ENCODE measurements around the gene SMIM13.

Gene SMIM13

GRCh38 chr6:11120271-11121005 lies 26.8 kb downstream of the SMIM13 start:
- H2AFZ ChIP-seq (ENCODE audit: low read depth, low read length) = no peak overlapping the region
- no peak overlapping the region for H3K4me2 ChIP-seq (ENCODE audit: low read length)
- no peaks in the 10 kb centered on the region for H3K4me1 ChIP-seq (ENCODE audit: low read length)
- no peak overlapping the region for H3K9ac ChIP-seq (ENCODE audit: low read length)
- no peaks in the 10 kb centered on the region for H3K9me3 ChIP-seq (ENCODE audit: insufficient read depth, low read length)
- peaks cover 57% of the 10 kb centered on the region for H3K79me2 ChIP-seq (ENCODE audit: low read length)
- H3K27ac ChIP-seq (ENCODE audit: low read length) = no peak overlapping the region
- no peaks in the 10 kb centered on the region for H3K27me3 ChIP-seq (ENCODE audit: low read depth, low read length)
- H3K36me3 ChIP-seq (replicated peaks; ENCODE audit: low read depth, low read length) = no peaks in the 10 kb centered on the region
- no peak for TF ChIP-seq CTCF (IDR thresholded peaks at IDR 0.05; ENCODE audit: low read depth, low read length)
- TF ChIP-seq EZH2phosphoT487 (IDR thresholded peaks at IDR 0.05; ENCODE audit: low read depth) = no peak
- 0 out of 2 replicates have a peak, but pooled peaks cover 3% of the 10 kb centered on the region for H4K20me1 ChIP-seq (ENCODE audit: insufficient read depth, low read length)
- no peak overlapping the region for H3K4me3 ChIP-seq (ENCODE audit: low read length)

GRCh38 chr6:11121851-11122250 lies 28.2 kb downstream of the SMIM13 start:
- no peak overlapping the region for H3K9ac ChIP-seq (ENCODE audit: low read length)
- peaks cover 49% of the 10 kb centered on the region for H3K79me2 ChIP-seq (ENCODE audit: low read length)

GRCh38 chr6:11122380-11122779 lies 28.7 kb downstream of the SMIM13 start:
- Histone ChIP-seq H3K4me2 (ENCODE audit: low read length) (no peak overlapping the region), H3K27me3 (ENCODE audit: low read depth, low read length) (no peaks in the 10 kb centered on the region)

More at GRCh38 chr6:11121851-11122250, 28.2 kb downstream of the SMIM13 start:
- Histone ChIP-seq H3K9me3 (ENCODE audit: insufficient read depth, low read length) (no peaks in the 10 kb centered on the region), H3K4me1 (ENCODE audit: low read length) (no peaks in the 10 kb centered on the region), H4K20me1 (ENCODE audit: insufficient read depth, low read length) (no peaks in the 10 kb centered on the region), H3K36me3 (replicated peaks; ENCODE audit: low read depth, low read length) (no peaks in the 10 kb centered on the region), H2AFZ (ENCODE audit: low read depth, low read length) (no peak overlapping the region), H3K4me3 (ENCODE audit: low read length) (no peak overlapping the region), H3K27ac (ENCODE audit: low read length) (no peak overlapping the region), H3K4me2 (ENCODE audit: low read length) (no peak overlapping the region), H3K27me3 (ENCODE audit: low read depth, low read length) (no peaks in the 10 kb centered on the region)
- no peak for TF ChIP-seq CTCF (IDR thresholded peaks at IDR 0.05; ENCODE audit: low read depth, low read length)
- TF ChIP-seq EZH2phosphoT487 (IDR thresholded peaks at IDR 0.05; ENCODE audit: low read depth) = no peak

GRCh38 chr6:11123978-11124377 lies 30.3 kb downstream of the SMIM13 start:
- Histone ChIP-seq H3K4me2 (ENCODE audit: low read length) (no peak overlapping the region), H3K9me3 (ENCODE audit: insufficient read depth, low read length) (no peaks in the 10 kb centered on the region), H3K79me2 (ENCODE audit: low read length) (peaks cover 41% of the 10 kb centered on the region), H4K20me1 (ENCODE audit: insufficient read depth, low read length) (no peaks in the 10 kb centered on the region), H3K27ac (ENCODE audit: low read length) (no peak overlapping the region), H3K4me1 (ENCODE audit: low read length) (no peaks in the 10 kb centered on the region), H3K36me3 (replicated peaks; ENCODE audit: low read depth, low read length) (no peaks in the 10 kb centered on the region), H3K27me3 (ENCODE audit: low read depth, low read length) (no peaks in the 10 kb centered on the region), H3K4me3 (ENCODE audit: low read length) (no peak overlapping the region), H3K9ac (ENCODE audit: low read length) (no peak overlapping the region), H2AFZ (ENCODE audit: low read depth, low read length) (no peak overlapping the region)
- TF ChIP-seq EZH2phosphoT487 (IDR thresholded peaks at IDR 0.05; ENCODE audit: low read depth) (no peak), CTCF (IDR thresholded peaks at IDR 0.05; ENCODE audit: low read depth, low read length) (no peak)

More at GRCh38 chr6:11122380-11122779, 28.7 kb downstream of the SMIM13 start:
- Histone ChIP-seq H3K9me3 (ENCODE audit: insufficient read depth, low read length) (no peaks in the 10 kb centered on the region), H3K4me1 (ENCODE audit: low read length) (no peaks in the 10 kb centered on the region), H3K4me3 (ENCODE audit: low read length) (no peak overlapping the region), H3K9ac (ENCODE audit: low read length) (no peak overlapping the region), H3K36me3 (replicated peaks; ENCODE audit: low read depth, low read length) (no peaks in the 10 kb centered on the region), H3K27ac (ENCODE audit: low read length) (no peak overlapping the region), H3K79me2 (ENCODE audit: low read length) (peaks cover 48% of the 10 kb centered on the region), H4K20me1 (ENCODE audit: insufficient read depth, low read length) (no peaks in the 10 kb centered on the region), H2AFZ (ENCODE audit: low read depth, low read length) (no peak overlapping the region)
- TF ChIP-seq EZH2phosphoT487 (IDR thresholded peaks at IDR 0.05; ENCODE audit: low read depth) (no peak), CTCF (IDR thresholded peaks at IDR 0.05; ENCODE audit: low read depth, low read length) (no peak)
